Endothelial cell of umbilical vein (primary cell): ENCODE data around the gene APPL2. TPM values are rescaled to one million over a fixed set of nuclear protein-coding genes. Genes with fewer than 3 reads are reported as not detected.

Experiments used
- BruUV-seq: library from RNA; stranded (reverse); fragments of 400-500 nt; replicated peaks from 2 replicates; lab custom pipeline; 2021; lab: Mats Ljungman, UMichigan
- CTCF ChIA-PET: fragments of 300-600, 350-600 bp; sonication (Branson Sonifier 250); formaldehyde crosslinking; loops from one replicate; lab custom pipeline; 2021; ENCODE audit warnings: antibody characterized with exemption, inconsistent platforms; lab: Charles Lee
- POLR2A ChIA-PET: fragments of 300-600, 350-600 bp; sonication (Branson Sonifier 250); formaldehyde crosslinking; loops from one replicate; lab custom pipeline; 2021; ENCODE audit warnings: antibody characterized with exemption, inconsistent platforms; lab: Charles Lee
- DNase-seq: peaks from one replicate; pipeline ENCODE4 v3.0.0-alpha.2; 2011; ENCODE audit warnings: low read depth, low spot score
- FAIRE-seq: peaks from 2 replicates; lab custom pipeline; 2011; peaks lifted over from hg19 to GRCh38; lab: Jason Lieb, UNC
- H2AFZ ChIP-seq: 2 replicates; pipeline ENCODE4 v1.6.0; 2012; ENCODE audit warnings: low read depth, low read length, control low read depth, inconsistent platforms
- H3K27ac ChIP-seq: 2 replicates; pipeline ENCODE4 v1.5.1; 2011; ENCODE audit warnings: low read depth, mild to moderate bottlenecking, control low read depth, low read length, moderate library complexity; ENCODE audit not compliant: insufficient read depth
- H3K27me3 ChIP-seq, 2 experiments: 2 replicates each; pipeline versions ENCODE4 v1.6.0 to v1.6.1; 2011; ENCODE audit warnings: low read length in 2 of 2, mixed read lengths in 1 of 2; ENCODE audit not compliant: control insufficient read depth in 2 of 2, insufficient read depth in 2 of 2
- H3K36me3 ChIP-seq, 2 experiments: 2 replicates in 1 of 2; 3 replicates in 1 of 2; pipeline ENCODE4 v1.5.1; 2011; ENCODE audit warnings: low read length in 2 of 2, mild to moderate bottlenecking in 1 of 2, moderate library complexity in 1 of 2; ENCODE audit not compliant: control insufficient read depth in 2 of 2, insufficient read depth in 2 of 2; ENCODE audit errors: extremely low read depth in 1 of 2
- H3K4me1 ChIP-seq: 3 replicates; pipeline ENCODE4 v1.5.1; 2011; ENCODE audit warnings: mild to moderate bottlenecking, low read length; ENCODE audit not compliant: control insufficient read depth, insufficient read depth; ENCODE audit errors: extremely low read depth
- H3K4me2 ChIP-seq: 2 replicates; pipeline ENCODE4 v1.6.1; 2011; ENCODE audit warnings: low read length, control low read depth, mixed read lengths; ENCODE audit not compliant: insufficient read depth
- H3K4me3 ChIP-seq, 3 experiments: fragments of 200-600 bp in 1 of 3; sonication (generic), shearing (Covaris generic) in 1 of 3; replicated peaks in 1 of 3; 2 replicates each; pipeline ENCODE4 v1.5.1; 2011 to 2016; ENCODE audit warnings: control low read depth in 3 of 3, low read length in 3 of 3, mild to moderate bottlenecking in 2 of 3, inconsistent platforms in 1 of 3, low read depth in 1 of 3, moderate library complexity in 1 of 3; ENCODE audit not compliant: insufficient read depth in 1 of 3
- H3K79me2 ChIP-seq: 2 replicates; pipeline ENCODE4 v1.6.0; 2012; ENCODE audit warnings: low read length, inconsistent platforms; ENCODE audit not compliant: control insufficient read depth, insufficient read depth
- H3K9ac ChIP-seq: replicated peaks from 2 replicates; pipeline ENCODE3; 2011; ENCODE audit warnings: low read length, control low read depth; ENCODE audit not compliant: insufficient read depth; ENCODE audit errors: extremely low read depth
- H3K9me1 ChIP-seq: replicated peaks from 3 replicates; pipeline ENCODE4 v1.6.0; 2011; ENCODE audit warnings: mild to moderate bottlenecking, low read length; ENCODE audit not compliant: control insufficient read depth, insufficient read depth; ENCODE audit errors: extremely low read depth
- H3K9me3 ChIP-seq: replicated peaks from 2 replicates; pipeline ENCODE4 v1.5.1; 2012; ENCODE audit warnings: low read length, inconsistent platforms; ENCODE audit not compliant: control insufficient read depth, insufficient read depth
- H4K20me1 ChIP-seq: replicated peaks from 2 replicates; pipeline ENCODE3; 2011; ENCODE audit warnings: mild to moderate bottlenecking, low read length; ENCODE audit not compliant: control insufficient read depth, insufficient read depth; ENCODE audit errors: extremely low read depth
- CTCF ChIP-seq, 2 donors: IDR thresholded peaks; 1 replicate in 1 of 2; 2 replicates in 1 of 2; pipeline ENCODE4 v1.5.1; 2011; ENCODE audit warnings: low read length in 2 of 2, mild to moderate bottlenecking in 2 of 2, moderate library complexity in 2 of 2, control low read depth in 1 of 2, inconsistent platforms in 1 of 2, low read depth in 1 of 2; ENCODE audit not compliant: insufficient read depth in 1 of 2; ENCODE audit errors: extremely low read depth in 1 of 2
- EZH2 ChIP-seq: IDR thresholded peaks from 2 replicates; pipeline ENCODE4 v1.6.1; 2012; ENCODE audit warnings: borderline replicate concordance, low read depth, mild to moderate bottlenecking, moderate library complexity, low read length, inconsistent platforms; ENCODE audit not compliant: severe bottlenecking
- FOS ChIP-seq: IDR thresholded peaks from 2 replicates; pipeline ENCODE4 v1.6.1; 2011; ENCODE audit warnings: mild to moderate bottlenecking, low read length, moderate library complexity, borderline replicate concordance; ENCODE audit not compliant: insufficient read depth
- GATA2 ChIP-seq: IDR thresholded peaks from 2 replicates; pipeline ENCODE4 v1.7.0; 2011; ENCODE audit warnings: low read depth, mild to moderate bottlenecking, moderate library complexity, mixed read lengths, low read length; ENCODE audit not compliant: insufficient read length, insufficient read depth
- JUN ChIP-seq: IDR thresholded peaks from 2 replicates; pipeline ENCODE4 v1.6.1; 2011; ENCODE audit warnings: borderline replicate concordance, low read depth; ENCODE audit not compliant: insufficient read length, insufficient read depth
- MAX ChIP-seq: IDR thresholded peaks from 2 replicates; pipeline ENCODE4 v1.6.1; 2011; ENCODE audit not compliant: insufficient read depth, insufficient read length
- MYC ChIP-seq: IDR thresholded peaks from one replicate; pipeline ENCODE4 v1.6.1; 2011; ENCODE audit warnings: mild to moderate bottlenecking, low read depth, low read length
- POLR2A ChIP-seq: IDR thresholded peaks from 2 replicates; pipeline ENCODE4 v1.6.1; 2012; ENCODE audit warnings: low read depth, mild to moderate bottlenecking, control low read depth, low read length
- POLR2AphosphoS5 ChIP-seq: IDR thresholded peaks from 2 replicates; pipeline ENCODE4 v1.6.1; 2012; ENCODE audit warnings: low read depth, mild to moderate bottlenecking, control low read depth, low read length, moderate library complexity; ENCODE audit not compliant: insufficient read depth
- dilution Hi-C: fragments of 300-500 bp; cut with MboI; formaldehyde crosslinking; loops from one replicate; pipeline ENCODE4 v1.15.0; 2019; ENCODE audit warnings: low sequenced_read_pairs; ENCODE audit not compliant: extremely low pct_ligation_motif_present
- intact Hi-C: fragments of 100-400 bp; cut with micrococcal nuclease; formaldehyde crosslinking; loops from one replicate; pipeline ENCODE4 v1.10.0; 2022
- polyA plus RNA-seq, 4 experiments: library from polyadenylated mRNA; depleted of rRNA in 3 of 4; stranded (reverse) in 3 of 4; unstranded in 1 of 4; fragments of >200 nt; gene quantifications; 2 replicates each; pipeline versions ENCODE4 v1.2.1 to v1.2.3, GENCODE V29; 2011 to 2012; ENCODE audit warnings: missing spikeins in 1 of 4
- total RNA-seq: library from RNA; stranded (reverse); gene quantifications from 2 replicates; pipeline ENCODE4 v1.2.3, GENCODE V29; 2021

The APPL2 gene
- total and polyA plus RNA-seq, 2 donors (not counting 3 experiments of a cell fraction or from before 2014, with no cell fraction given), result 8.1 to 21.4 TPM

GRCh38 chr12:105158876-105159275 is 77.1 kb downstream of the APPL2 start:
- dilution Hi-C loops (no loop called here), intact Hi-C loops (loop anchor here (2.0 kb wide), 1 partner anchor 14 kb away; no protein-coding TSS in a partner anchor)
- no peak for FAIRE-seq
- H3K9ac ChIP-seq, result no peak overlapping the region
- no peak overlapping the region for H2AFZ ChIP-seq
- CTCF ChIA-PET, result interaction anchor here (1.4 kb wide), 1 partner anchor 224 kb away, joined by 4 read pairs; no protein-coding TSS in a partner anchor
- no peak for DNase-seq
- TF ChIP-seq POLR2AphosphoS5 (no peak), EZH2 (no peak), FOS (no peak), JUN (no peak), POLR2A (no peak), MYC (no peak), GATA2 (no peak), CTCF (IDR thresholded peaks at IDR 0.05; ENCODE audit: extremely low read depth in 1 of 2, insufficient read depth in 1 of 2, low read depth in 1 of 2, low read length in 2 of 2) (no peak), MAX (no peak)
- no peak overlapping the region for H3K4me2 ChIP-seq
- H3K36me3 ChIP-seq, result peaks cover 12 to 50% of the 10 kb centered on the region in 2 experiments
- no peaks in the 10 kb centered on the region for H3K9me1 ChIP-seq
- peaks cover 5% of the 10 kb centered on the region for H4K20me1 ChIP-seq
- POLR2A ChIA-PET, result no interaction called here
- H3K9me3 ChIP-seq, result no peaks in the 10 kb centered on the region
- H3K4me1 ChIP-seq, result no peaks in the 10 kb centered on the region
- H3K27me3 ChIP-seq, result no peaks in the 10 kb centered on the region
- no peaks in the 10 kb centered on the region for H3K79me2 ChIP-seq
- BruUV-seq, result no TSS peak
- no peak overlapping the region for H3K27ac ChIP-seq
- H3K4me3 ChIP-seq, result no peak overlapping the region
